ENCODE data around the gene EXOSC6.
"Not testable (repeated sequence)": the region's sequence is repeated elsewhere in the genome, so short reads cannot be mapped to it uniquely, and the experiment has no call there.

DNA sequence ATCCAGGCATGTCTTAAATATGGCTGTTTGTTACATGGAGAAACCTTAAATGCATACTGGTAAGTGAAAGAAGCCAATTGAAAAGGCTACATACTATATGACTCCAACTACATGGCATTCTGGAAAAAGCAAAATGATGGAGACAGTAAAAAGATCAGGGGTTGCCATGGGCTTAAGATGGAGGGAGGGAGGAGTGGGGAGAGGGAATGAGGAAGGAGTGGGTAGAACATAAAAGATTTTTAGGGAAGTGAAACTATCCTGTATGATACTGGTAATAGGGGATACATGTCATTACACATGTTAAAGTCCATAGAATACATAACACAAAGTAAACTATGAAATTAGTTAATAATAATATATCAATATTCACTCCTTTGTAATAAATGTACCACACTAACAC, 13.0 kb downstream of the EXOSC6 start:
- TF ChIP-seq, protein P1, sequence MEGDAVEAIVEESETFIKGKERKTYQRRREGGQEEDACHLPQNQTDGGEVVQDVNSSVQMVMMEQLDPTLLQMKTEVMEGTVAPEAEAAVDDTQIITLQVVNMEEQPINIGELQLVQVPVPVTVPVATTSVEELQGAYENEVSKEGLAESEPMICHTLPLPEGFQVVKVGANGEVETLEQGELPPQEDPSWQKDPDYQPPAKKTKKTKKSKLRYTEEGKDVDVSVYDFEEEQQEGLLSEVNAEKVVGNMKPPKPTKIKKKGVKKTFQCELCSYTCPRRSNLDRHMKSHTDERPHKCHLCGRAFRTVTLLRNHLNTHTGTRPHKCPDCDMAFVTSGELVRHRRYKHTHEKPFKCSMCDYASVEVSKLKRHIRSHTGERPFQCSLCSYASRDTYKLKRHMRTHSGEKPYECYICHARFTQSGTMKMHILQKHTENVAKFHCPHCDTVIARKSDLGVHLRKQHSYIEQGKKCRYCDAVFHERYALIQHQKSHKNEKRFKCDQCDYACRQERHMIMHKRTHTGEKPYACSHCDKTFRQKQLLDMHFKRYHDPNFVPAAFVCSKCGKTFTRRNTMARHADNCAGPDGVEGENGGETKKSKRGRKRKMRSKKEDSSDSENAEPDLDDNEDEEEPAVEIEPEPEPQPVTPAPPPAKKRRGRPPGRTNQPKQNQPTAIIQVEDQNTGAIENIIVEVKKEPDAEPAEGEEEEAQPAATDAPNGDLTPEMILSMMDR (IDR thresholded peaks at IDR 0.05; ENCODE audit: borderline replicate concordance, extremely low read depth, low read length, poor library complexity, severe bottlenecking), result not testable (repeated sequence)
- not testable (repeated sequence) for TF ChIP-seq EZH2 (IDR thresholded peaks at IDR 0.05; ENCODE audit: borderline replicate concordance, low read depth, low read length, severe bottlenecking)

Measured in DND-41 (cell line).